ENCODE results near the gene CAMK2N1.

Gene CAMK2N1

DNA sequence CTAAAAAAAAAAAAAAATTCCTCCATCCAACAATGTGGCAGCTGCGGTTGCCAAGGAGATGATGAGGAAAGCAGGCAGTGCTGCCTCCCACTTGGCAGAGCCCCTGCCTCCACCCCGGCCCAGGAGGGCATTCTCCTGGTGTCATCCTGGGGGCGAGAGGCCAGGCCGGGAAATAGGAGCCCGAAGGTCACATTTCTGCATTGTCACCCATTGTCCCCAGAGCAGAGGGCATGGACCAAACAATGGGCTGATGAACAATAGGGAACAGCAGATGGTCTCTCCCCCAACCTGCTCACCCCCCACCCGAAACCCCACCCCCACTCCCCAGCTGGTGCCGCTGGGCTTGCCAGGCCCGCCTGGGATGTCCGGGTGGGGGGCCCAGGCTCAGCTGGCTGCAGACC, 37.3 kb downstream of the CAMK2N1 start:
- H3K27ac ChIP-seq = no peak overlapping the region
- no peak for DNase-seq (ENCODE audit: low read depth, low spot score)

DNA sequence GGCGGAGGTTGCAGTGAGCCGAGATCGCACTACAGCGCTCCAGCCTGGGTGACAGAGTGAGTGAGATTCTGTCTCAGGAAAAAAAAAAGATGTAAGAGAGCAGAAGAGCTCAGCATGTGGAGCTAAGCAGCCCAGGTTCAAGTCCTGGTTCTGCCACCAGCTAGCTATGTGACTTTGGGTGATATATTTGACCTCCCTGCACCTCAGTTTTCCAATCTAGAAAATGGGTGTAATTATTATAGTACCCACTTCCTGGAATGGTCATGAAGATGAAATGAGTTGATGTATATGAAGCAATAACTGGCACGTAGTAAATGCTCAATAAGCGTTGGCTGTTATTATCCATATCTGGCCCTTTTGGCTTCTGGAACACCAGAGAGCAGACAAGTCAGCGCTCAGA, 38.2 kb downstream of the CAMK2N1 start:
- no peak overlapping the region for H3K27ac ChIP-seq
- no peak for DNase-seq (ENCODE audit: low read depth, low spot score)

DNA sequence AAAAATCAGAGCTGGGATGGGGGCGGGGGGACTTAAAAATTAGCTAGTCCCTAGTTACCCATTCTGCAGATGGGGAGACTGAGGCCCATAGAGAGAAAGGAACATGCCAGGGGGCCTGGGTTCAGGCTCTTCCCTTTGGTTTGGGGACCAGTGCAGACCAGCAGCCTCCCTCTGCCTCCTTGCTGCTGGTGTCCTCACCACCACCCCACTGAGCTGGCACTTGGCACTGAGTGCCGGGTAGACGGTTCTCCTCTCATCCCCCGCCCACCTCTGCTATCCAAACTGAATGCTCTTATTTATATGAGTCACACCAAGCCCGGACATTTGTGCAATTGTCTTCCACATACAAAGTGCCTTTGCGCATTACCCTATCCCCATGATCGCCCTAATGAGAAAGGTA, 39.2 kb downstream of the CAMK2N1 start:
- peak; percentile 16 for DNase-seq (ENCODE audit: low read depth, low spot score)
- H3K27ac ChIP-seq = no peak overlapping the region

DNA sequence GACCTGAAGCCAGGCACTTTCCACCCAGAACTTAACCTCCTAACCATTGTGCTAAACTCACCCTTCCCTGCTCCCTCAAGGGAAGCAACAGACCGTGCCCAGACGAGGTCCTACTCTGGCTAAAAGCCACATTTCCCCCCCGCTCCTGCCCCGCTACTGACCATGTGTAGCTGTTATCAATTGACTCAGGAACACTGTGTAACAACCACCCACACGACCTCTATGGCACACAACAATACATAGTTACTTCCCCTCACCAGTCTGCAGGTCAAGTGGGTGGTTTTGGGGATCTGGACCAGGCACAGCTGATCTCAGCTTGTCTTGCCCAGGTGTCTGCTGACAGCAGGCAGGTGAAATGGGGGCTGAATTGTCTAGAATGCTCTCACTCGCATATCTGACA, 40.1 kb downstream of the CAMK2N1 start:
- no peak overlapping the region for H3K27ac ChIP-seq
- DNase-seq (ENCODE audit: low read depth, low spot score) = no peak

DNA sequence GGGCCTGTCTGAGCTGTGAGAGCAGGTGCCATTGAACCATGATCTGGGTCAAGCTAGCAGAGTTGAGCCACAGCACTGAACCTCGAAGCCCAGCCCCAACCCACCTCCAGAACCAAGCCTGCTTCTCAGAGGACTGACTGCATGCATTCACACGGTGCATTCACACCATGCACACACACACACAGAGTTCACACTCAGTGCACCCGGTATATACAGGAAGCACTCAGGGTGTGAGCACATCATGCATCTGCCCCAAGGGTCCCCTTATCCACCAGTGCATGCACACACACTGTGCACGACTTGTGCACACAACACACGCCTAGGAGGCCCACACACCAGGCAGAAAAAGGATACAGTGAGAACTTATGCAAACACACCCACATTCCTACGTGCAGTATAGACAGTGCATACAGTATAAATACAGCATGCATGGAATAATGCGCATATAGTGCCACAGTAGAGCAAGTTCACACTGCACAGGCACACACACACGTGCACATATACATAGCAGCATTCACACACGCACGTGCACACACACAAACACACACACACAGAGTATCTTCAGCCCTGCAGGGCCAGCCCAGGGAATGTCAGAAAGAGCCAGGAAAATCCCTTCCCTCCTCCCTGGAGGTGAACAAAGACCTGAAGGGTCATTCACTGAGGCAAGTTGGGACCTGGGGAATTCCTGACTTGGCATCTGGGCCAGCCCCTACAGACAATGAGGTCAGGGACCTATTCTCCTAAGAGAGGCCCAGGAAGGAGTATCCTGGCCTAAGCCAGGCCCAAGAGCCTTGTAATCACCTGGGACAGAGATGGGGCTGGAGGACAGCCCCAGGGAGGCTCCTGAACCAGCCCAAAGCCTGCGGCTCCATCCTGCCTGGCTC, 42.1 kb downstream of the CAMK2N1 start:
- no peak for DNase-seq (ENCODE audit: low read depth, low spot score)
- H3K27ac ChIP-seq = no peak overlapping the region

DNA sequence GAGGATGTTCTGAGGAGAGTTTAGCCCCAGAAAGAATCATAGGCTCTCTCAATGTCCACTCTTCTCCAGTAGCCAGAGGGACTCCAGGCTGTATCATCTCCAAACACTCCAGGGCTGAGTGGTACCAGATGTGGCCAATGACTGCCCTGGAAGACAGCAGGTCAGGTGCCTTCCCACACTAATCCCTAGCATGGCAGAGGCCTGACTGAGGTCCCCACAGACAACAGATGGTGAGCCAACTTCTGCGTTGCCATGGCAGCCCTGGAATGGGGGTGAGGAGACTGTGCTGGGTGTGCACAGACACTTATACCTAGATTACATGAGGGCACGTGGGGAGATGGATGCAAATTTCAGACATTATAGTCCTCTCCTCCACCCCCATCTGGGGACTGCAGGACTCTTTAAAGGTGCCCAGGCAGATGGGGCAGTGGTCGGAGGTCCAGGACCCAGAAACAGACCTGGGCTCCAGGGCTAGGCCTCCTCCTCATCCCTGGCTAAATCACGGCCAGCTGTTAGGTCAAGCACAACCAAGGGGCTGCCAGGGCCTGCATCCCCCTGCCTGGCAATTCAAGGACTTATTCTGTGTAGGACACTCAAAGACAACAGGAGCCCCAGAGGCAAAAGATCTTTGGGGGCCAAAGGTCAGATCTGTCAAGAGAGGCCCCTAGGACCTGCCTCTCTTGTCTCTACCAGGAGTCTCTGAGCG, 42.9 kb downstream of the CAMK2N1 start:
- DNase-seq (ENCODE audit: low read depth, low spot score) = no peak
- H3K27ac ChIP-seq = no peak overlapping the region

DNA sequence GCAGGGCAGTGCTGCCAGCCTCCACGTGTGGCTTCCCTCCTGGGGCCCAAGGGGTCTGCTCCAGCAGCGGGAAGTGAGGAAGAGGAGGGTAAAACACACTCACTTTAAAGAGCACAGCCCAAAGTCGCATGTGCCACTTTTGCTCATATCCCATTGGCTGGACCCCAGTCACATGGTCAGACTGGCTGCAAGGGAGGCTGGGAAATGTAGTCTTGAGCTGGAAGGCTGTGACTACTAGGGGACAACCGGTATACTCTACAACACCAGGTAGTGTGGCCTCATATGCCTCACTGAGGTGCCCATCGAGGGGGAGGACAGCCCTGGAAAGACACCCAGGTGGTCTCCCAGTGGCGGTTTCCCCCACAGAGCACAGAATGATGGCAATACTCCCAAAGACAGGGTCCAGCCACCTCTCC, 45.2 kb downstream of the CAMK2N1 start:
- no peak for DNase-seq (ENCODE audit: low read depth, low spot score)
- no peak overlapping the region for H3K27ac ChIP-seq

DNA sequence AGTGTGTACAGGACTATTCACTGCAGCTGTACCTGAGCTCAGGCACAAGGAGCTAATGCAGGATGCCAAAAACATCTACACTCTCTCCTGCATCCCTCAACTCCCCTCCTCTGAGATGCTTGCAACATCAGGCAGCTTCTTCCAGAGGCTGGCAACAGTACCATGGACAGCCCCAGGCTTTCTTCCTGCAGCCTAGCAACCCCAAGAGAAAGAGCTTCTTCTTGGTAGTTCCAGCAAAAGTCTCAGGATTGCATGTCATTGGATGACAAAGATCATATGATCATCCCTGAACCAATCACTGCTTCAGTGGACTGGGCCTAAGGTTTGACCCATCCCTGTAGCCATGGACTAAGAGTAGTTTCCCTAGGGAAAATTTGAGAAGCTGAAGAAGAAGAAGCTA, 46.7 kb downstream of the CAMK2N1 start:
- no peak overlapping the region for H3K27ac ChIP-seq
- DNase-seq (ENCODE audit: low read depth, low spot score) = no peak

DNA sequence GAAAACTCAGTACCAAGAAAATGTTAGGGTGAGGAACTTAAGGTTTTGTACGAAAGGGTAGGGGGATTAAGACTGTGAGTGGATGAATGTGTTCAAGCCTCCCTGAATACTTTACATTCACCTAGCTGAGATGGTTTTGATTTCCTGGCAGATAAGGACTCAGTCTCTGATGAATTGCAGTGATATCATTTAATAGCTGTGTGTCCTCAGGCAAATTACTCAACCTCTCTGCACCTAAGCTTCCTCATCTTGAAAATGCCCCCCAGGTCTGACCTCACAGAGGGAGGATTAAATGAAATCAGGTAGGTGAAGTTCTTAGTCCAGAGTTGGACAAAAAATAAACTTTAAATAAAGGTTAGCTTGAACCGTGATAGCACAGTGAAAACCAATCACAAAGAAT, 48.4 kb downstream of the CAMK2N1 start:
- H3K27ac ChIP-seq = no peak overlapping the region
- DNase-seq (ENCODE audit: low read depth, low spot score) = no peak

DNA sequence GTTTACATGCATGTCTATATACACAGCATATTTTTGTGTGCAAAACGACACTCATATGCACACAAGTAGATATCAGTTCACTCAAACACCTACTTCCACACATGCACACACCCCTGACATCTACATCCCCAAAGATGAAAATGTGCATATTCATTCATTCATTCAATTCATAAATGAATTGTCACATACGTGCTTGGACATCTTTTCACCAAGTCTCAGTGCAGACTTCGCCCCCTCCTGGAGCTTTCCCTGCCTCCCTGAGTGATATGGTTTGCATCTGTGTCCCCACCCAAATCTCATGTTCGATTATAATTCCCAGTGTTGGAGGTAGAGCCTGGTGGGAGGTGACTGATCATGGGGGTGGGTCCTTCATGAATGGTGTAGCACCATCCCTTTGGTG, 53.1 kb downstream of the CAMK2N1 start:
- no peak for DNase-seq (ENCODE audit: low read depth, low spot score)
- no peak overlapping the region for H3K27ac ChIP-seq

Data from epithelial cell of prostate (primary cell).